ENCODE results near the gene NECAP2.

The NECAP2 gene

GRCh38 chr1:16422041-16422440, 18.5 kb upstream of the NECAP2 start:
- intact Hi-C loops (cut with DNase I), result no loop called here
- no peak for DNase-seq

- intact Hi-C loops (cut with DNase I), result no loop called here
Observed at GRCh38 chr1:16425125-16426025, 15.1 kb upstream of the NECAP2 start.

GRCh38 chr1:16430606-16431005, 9.9 kb upstream of the NECAP2 start:
- intact Hi-C loops (cut with DNase I), result no loop called here
- no peak for DNase-seq

More at GRCh38 chr1:16425125-16426025, 15.1 kb upstream of the NECAP2 start:
- peak in 1 of 42 donors; percentile 3 for DNase-seq

- intact Hi-C loops (cut with DNase I), result no loop called here
- DNase-seq, result no peak
Observed at GRCh38 chr1:16433030-16433429, 7.5 kb upstream of the NECAP2 start.

GRCh38 chr1:16434007-16434406, 6.5 kb upstream of the NECAP2 start:
- no peak for DNase-seq
- intact Hi-C loops (cut with DNase I), result no loop called here

GRCh38 chr1:16434501-16434900, 6.0 kb upstream of the NECAP2 start:
- intact Hi-C loops (cut with DNase I), result no loop called here
- DNase-seq, result no peak

- DNase-seq, result peak in 11 of 42 donors; percentile 17 to 67 (median 30)
- intact Hi-C loops (cut with DNase I), result no loop called here
Observed at GRCh38 chr1:16436946-16437474, 3.5 kb upstream of the NECAP2 start, which contains the start of gene SPATA21. SPATA21 (minus strand) TSS chr1:16437424; CDS start chr1:16431371, 6,053 bp downstream.

GRCh38 chr1:16438516-16438915, 2.0 kb upstream of the NECAP2 start:
- intact Hi-C loops (cut with DNase I), result no loop called here
- no peak for DNase-seq

GRCh38 chr1:16438924-16439323, 1.6 kb upstream of the NECAP2 start:
- no peak for DNase-seq
- intact Hi-C loops (cut with DNase I), result no loop called here

GRCh38 chr1:16440131-16440469, 424 bp upstream of the NECAP2 start:
- intact Hi-C loops (cut with DNase I), result loop anchor here (5.0 kb wide), 1 partner anchor 57 kb away; no protein-coding TSS in a partner anchor
- DNase-seq, result no peak

- intact Hi-C loops (cut with DNase I), result loop anchor here (5.0 kb wide), 1 partner anchor 56 kb away; no protein-coding TSS in a partner anchor
- DNase-seq, result no peak
Observed at GRCh38 chr1:16441282-16441665, 750 bp downstream of the NECAP2 start.

GRCh38 chr1:16442265-16442664, 1.7 kb downstream of the NECAP2 start:
- intact Hi-C loops (cut with DNase I), result loop anchor here (5.0 kb wide), 1 partner anchor 55 kb away; no protein-coding TSS in a partner anchor
- no peak for DNase-seq

GRCh38 chr1:16442941-16443340, 2.4 kb downstream of the NECAP2 start:
- intact Hi-C loops (cut with DNase I), result loop anchor here (5.0 kb wide), 1 partner anchor 54 kb away; no protein-coding TSS in a partner anchor

GRCh38 chr1:16443975-16444770, 3.6 kb downstream of the NECAP2 start:
- DNase-seq, result no peak
- intact Hi-C loops (cut with DNase I), result loop anchor here (5.0 kb wide), 1 partner anchor 53 kb away; no protein-coding TSS in a partner anchor

More at GRCh38 chr1:16442941-16443340, 2.4 kb downstream of the NECAP2 start:
- no peak for DNase-seq

- intact Hi-C loops (cut with DNase I), result no loop called here
- DNase-seq, result no peak
Observed at GRCh38 chr1:16445052-16445451, 4.5 kb downstream of the NECAP2 start.

GRCh38 chr1:16446116-16446515, 5.6 kb downstream of the NECAP2 start:
- no peak for DNase-seq
- intact Hi-C loops (cut with DNase I), result no loop called here

GRCh38 chr1:16447641-16448040, 7.1 kb downstream of the NECAP2 start:
- intact Hi-C loops (cut with DNase I), result no loop called here
- no peak for DNase-seq

GRCh38 chr1:16449065-16449464, 8.5 kb downstream of the NECAP2 start:
- intact Hi-C loops (cut with DNase I), result no loop called here
- DNase-seq, result no peak

- intact Hi-C loops (cut with DNase I), result no loop called here
- no peak for DNase-seq
Observed at GRCh38 chr1:16449666-16450065, 9.1 kb downstream of the NECAP2 start.

Data from head of caudate nucleus (tissue), 42 donors.